PFSK-1 (cell line): ENCODE measurements around the gene ADAM10.

Experiments used
- FOXP2 ChIP-seq: optimal IDR thresholded peaks from 2 replicates; pipeline ENCODE3; 2011; ENCODE audit warnings: borderline replicate concordance, control low read depth, inconsistent platforms; ENCODE audit not compliant: insufficient read depth; ENCODE audit errors: extremely low read length, extremely low read depth
- POLR2AphosphoS5 ChIP-seq: IDR thresholded peaks from 2 replicates; pipeline ENCODE4 v1.6.1; 2012; ENCODE audit warnings: low read depth, mild to moderate bottlenecking, control low read depth, low read length, moderate library complexity
- TF ChIP-seq, protein P1 (sequence below), 2 experiments: IDR thresholded peaks; 2 replicates each; pipeline versions ENCODE4 v1.6.1 to v1.8.0; 2011 to 2012; ENCODE audit warnings: low read depth in 2 of 2, low read length in 2 of 2, control low read depth in 1 of 2, inconsistent platforms in 1 of 2, mild to moderate bottlenecking in 1 of 2, moderate library complexity in 1 of 2; ENCODE audit not compliant: insufficient read depth in 1 of 2

GRCh38 chr15:58704155-58704865, 45.2 kb downstream of the ADAM10 start:
- TF ChIP-seq, protein P1, sequence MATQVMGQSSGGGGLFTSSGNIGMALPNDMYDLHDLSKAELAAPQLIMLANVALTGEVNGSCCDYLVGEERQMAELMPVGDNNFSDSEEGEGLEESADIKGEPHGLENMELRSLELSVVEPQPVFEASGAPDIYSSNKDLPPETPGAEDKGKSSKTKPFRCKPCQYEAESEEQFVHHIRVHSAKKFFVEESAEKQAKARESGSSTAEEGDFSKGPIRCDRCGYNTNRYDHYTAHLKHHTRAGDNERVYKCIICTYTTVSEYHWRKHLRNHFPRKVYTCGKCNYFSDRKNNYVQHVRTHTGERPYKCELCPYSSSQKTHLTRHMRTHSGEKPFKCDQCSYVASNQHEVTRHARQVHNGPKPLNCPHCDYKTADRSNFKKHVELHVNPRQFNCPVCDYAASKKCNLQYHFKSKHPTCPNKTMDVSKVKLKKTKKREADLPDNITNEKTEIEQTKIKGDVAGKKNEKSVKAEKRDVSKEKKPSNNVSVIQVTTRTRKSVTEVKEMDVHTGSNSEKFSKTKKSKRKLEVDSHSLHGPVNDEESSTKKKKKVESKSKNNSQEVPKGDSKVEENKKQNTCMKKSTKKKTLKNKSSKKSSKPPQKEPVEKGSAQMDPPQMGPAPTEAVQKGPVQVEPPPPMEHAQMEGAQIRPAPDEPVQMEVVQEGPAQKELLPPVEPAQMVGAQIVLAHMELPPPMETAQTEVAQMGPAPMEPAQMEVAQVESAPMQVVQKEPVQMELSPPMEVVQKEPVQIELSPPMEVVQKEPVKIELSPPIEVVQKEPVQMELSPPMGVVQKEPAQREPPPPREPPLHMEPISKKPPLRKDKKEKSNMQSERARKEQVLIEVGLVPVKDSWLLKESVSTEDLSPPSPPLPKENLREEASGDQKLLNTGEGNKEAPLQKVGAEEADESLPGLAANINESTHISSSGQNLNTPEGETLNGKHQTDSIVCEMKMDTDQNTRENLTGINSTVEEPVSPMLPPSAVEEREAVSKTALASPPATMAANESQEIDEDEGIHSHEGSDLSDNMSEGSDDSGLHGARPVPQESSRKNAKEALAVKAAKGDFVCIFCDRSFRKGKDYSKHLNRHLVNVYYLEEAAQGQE (IDR thresholded peaks at IDR 0.05; ENCODE audit: insufficient read depth in 1 of 2, low read depth in 2 of 2, low read length in 2 of 2), result no peak
- TF ChIP-seq FOXP2, result no peak
- no peak for TF ChIP-seq POLR2AphosphoS5
